Activated CD4-positive, CD25-positive, alpha-beta regulatory T cell treated with anti-CD3 and anti-CD28 coated beads, Interleukin-2, amount 50 U/mL, for 72 hours (primary cell): Measurements from ENCODE around the gene MRLN.
"Not testable (repeated sequence)": the region's sequence is repeated elsewhere in the genome, so short reads cannot be mapped to it uniquely, and the experiment has no call there.

Experiments used
- DNase-seq: peaks from one replicate; pipeline ENCODE4 v3.0.0; 2021

The MRLN gene

DNA sequence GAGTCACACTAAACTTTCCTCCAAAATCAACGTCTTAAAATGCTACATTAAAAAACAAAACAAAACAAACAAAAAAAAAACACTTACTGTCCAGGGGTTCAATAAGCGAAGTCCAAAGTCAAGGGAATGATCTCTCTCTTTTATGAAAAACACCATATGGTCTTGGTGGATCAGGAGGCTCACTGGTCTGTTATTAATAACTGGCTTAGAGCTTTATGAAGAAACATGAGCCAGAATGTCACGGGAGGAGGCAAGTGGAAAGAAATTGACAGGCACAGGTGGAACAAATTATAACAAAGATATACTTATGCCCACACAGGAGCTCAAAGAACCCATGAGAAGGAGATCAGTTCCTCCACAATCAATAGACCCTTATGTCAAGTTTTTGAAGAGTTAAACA lies at the start of gene MRLN:
MRLN (minus strand) TSS at position 189 of the 400 bp plus-strand sequence.
- DNase-seq, result no peak

DNA sequence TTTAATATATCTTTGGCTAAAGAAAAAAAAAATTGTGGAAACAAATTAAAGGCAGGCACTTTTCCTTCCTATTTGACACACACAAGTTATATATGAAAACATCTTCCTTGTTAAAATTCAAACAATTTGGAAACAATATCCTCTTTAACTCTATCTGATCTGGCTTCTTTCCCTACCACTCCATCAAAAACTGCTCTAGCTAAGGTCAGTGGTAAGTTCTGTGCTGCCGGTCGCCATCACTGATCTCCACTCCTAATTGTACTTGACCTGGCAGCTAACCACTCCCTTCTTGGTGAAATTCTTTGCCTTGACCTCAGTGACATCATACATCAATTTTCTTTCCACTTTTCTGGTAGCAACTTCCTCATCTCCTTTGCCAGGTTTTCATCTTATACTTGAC lies 47.9 kb upstream of the MRLN start:
- DNase-seq, result no peak

DNA sequence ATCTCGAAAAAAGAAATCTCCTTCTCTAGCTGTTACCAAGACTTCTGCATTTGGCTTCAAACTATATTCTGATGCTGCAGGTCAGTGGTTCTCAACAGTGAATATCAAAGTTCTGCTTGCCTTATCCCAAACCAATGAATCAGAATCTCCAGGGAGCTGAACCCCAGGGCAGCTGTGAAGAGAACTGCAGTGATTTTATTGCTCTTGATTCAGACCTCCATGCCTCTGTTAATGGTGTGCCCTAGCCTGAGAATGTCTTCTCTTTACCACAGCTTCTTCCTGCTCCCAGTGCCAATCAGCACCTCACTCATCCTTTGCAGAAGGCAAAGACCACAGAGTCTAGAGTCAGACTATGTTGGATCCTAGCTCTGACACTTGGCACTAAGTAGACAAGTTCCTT lies 46.2 kb upstream of the MRLN start:
- DNase-seq, result no peak

- DNase-seq, result no peak
Measured at GRCh38 chr10:59793919-59794318, 40.7 kb upstream of the MRLN start.

GRCh38 chr10:59792812-59793211 lies 39.6 kb upstream of the MRLN start:
- no peak for DNase-seq

DNA sequence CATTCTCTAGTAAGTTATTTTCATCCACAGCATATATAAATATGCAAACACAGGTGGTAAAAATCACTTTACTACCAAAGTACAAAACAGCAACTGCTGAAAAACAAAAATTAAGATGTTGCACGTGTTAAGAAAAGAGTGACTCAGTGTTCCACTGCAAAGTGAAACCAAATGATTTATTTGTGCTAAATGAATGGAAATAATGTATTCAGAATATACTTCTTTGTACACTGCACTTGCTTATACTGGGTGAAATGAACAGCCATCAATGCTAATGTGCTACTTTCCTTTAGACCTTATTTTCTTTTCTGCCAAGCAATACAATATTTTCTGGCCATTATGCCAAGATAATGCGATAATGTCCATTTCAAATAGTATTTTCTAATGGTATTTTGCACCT lies 38.3 kb upstream of the MRLN start:
- DNase-seq, result no peak

GRCh38 chr10:59790080-59790479 lies 36.8 kb upstream of the MRLN start:
- DNase-seq, result not testable (repeated sequence)

DNA sequence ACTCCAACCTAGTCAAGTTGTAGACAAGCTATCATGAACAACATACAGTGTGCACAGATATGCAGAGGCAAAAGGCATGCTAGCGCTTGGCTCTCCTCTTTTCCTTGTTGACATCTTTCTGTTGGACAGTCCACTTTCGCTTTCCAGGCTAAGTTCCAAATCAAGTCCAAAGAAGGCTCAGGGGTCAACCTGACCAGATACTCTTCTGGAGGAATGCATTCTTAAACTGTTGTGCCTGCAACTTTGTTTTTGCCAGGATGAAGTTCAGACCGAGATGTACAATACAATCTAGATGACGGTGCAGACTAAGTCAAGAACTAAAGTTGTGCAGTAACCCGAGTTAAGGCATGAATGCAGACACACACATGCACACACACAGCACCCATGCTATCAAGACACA lies 35.7 kb upstream of the MRLN start:
- not testable (repeated sequence) for DNase-seq

DNA sequence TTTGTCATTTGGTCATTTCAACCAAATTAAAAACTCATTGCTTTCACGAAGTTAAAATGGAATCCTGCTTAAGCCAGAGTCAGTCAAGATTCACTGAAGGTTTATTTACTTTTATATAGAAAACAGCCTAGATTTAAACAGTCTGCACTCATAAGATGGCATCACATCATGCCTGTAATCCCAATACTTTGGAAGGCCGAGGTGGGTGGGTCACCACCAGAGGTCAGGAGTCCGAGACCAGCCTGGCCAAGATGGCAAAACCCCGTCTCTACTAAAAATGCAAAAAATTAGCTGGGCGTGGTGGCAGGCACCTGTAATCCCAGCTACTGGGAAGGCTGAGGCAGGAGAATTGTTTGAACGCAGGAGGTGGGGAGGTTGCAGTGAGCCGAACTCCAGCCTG lies 33.8 kb upstream of the MRLN start:
- not testable (repeated sequence) for DNase-seq

- not testable (repeated sequence) for DNase-seq
Measured at GRCh38 chr10:59785476-59785875, 32.2 kb upstream of the MRLN start.

GRCh38 chr10:59781511-59781910 lies 28.3 kb upstream of the MRLN start:
- no peak for DNase-seq

- no peak for DNase-seq
Measured at GRCh38 chr10:59779756-59780533, 26.7 kb upstream of the MRLN start.

DNA sequence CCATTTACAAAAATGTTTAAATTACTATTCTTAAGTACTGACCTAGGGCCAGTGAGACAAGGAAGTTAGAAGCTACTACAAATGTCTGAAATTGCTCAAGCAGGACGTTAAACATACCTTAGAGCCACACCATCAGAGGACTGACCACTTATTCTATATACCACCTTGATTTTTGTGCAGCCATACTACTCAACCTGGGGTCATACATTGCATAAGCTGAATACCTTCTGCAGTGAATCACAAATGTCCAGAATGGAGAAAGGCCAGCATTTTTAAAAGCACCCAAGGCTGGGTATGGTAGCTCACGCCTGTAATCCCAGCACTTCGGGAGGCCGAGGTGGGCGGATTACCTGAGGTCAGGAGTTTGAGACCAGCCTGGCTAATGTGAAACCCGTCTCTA lies 21.2 kb upstream of the MRLN start:
- no peak for DNase-seq

DNA sequence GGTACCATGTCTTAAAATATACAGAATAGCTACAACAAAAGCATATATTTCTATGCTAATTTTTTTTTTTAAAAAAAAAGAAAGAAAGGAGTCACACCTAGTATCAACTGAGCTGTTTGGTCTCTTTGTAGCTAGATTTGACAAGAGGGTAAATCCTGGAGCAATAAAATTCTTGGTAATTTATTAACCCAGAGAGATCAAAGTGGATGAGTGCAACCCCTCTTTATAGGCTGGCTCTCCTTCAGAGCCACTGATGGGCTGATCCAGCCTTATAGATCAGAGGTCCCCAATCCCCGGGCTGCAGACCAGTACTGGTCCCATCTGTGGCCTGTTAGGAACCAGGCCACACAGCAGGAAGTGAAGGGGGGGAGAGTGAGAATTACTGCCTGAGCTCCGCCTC lies 19.8 kb upstream of the MRLN start:
- no peak for DNase-seq

DNA sequence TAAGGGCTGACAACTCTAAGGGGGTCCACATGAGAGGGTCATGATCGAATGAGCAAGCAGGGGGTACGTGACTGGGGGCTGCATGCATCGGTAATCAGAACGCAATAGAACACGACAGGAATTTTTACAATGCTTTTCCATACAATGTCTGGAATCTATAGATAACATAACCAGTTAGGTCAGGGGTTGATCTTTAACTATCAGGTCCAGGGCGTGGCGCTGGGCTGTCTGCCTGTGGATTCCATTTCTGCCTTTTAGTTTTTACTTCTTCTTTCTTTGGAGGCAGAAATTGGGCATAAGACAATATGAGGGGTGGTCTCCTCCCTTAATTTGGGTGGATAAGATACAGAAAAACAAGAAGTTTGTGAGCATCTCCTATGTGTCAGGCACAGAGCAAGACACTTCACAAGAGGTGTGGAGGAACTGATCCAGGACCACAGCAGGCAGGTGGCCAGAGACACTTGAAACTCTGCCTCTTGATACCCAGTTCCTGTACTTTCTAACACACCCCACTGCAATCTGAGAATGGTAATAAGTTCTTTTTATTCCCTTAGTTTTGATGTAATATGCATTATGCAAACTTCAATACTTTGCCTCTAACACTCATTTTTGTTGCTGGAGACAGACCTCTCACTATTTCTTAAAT lies 18.0 kb upstream of the MRLN start:
- no peak for DNase-seq

DNA sequence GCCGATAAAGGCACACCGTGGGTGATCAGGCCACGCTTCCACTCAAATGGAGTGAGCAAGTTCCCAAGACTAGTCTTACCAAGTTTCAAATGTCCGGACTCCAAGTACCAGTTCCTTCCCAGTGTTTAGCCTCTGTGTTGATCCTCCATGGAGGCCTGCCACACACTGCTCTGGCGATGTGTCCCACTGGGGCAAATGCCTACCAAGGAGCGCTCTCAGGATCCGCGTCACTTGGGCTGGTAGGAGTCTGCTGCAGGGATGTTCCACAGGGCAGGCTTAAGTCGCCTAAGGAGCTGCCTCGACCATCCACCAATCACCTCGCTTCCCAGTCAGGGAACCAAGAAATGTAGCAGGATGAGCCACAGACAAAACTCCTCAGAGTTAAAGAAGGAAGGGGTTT lies 17.4 kb upstream of the MRLN start:
- no peak for DNase-seq

- no peak for DNase-seq
Measured at GRCh38 chr10:59762505-59762904, 9.2 kb upstream of the MRLN start.

DNA sequence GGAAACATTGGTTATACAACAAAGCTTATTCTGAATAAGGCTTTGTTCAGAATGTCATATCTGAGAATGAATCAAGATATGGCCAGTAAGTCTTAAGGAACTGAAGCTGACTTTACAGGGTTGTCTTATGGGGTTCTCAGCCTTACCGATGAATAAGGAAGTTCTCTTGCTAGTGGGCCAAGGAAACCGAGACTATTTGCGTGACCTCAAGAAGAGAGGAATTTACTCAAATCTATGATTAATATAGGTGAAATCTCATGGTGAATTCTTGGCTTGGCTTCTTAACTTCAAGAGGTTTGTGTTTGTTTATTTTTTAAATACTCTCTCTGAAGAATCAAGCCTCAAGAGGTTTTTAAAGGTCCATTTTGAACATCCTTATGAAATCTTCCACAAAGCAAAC lies 4.7 kb upstream of the MRLN start:
- no peak for DNase-seq

DNA sequence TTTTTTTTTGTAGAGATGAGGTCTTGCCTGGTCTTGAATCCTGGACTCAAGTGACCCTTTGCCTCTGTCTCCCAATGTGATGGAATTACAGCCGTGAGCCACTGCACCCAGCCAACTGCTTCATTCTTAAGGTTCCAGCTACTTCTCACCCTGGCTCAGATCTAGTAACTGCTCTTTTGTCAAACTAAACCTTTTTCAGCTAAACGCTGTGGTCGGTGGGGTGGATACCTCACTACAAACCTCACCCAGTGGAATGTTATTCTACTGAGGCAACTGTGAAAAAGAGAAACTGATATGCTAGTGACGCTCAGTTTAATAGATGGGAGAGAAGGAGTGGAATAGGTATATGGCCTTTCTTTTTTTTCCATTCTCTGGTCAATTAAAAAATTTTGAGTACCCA lies 1.7 kb upstream of the MRLN start:
- no peak for DNase-seq

DNA sequence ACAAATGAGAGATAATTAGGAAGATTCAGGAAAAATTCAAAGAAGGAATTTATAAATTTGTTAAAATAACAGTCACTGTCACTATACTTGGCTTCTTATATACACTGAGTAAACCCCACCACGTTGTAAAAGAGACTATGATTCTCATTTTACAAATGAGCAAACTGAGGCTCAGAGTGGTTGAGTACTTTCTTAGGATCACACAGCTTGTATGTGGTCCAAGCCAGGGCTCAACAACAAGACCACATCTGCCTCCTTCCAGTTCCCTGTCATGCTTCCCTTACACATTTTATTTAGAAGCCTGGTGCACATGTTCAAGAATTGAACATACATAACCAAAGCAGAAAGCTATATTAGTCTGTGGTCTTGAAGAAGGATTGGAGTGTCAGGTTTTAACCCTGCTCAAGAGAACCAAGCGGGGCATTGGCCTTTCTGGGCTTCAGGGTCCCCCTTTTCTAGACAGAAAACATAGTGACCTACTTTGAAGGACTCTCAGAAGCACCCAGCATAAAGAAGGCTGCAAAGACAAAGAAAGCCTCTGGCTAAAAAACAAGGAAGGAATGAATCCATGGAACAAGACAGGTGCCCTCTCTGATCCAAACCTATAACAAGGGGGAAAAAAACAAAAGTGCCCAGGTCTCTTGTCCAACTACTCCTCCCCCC lies 846 bp downstream of the MRLN start:
- no peak for DNase-seq

DNA sequence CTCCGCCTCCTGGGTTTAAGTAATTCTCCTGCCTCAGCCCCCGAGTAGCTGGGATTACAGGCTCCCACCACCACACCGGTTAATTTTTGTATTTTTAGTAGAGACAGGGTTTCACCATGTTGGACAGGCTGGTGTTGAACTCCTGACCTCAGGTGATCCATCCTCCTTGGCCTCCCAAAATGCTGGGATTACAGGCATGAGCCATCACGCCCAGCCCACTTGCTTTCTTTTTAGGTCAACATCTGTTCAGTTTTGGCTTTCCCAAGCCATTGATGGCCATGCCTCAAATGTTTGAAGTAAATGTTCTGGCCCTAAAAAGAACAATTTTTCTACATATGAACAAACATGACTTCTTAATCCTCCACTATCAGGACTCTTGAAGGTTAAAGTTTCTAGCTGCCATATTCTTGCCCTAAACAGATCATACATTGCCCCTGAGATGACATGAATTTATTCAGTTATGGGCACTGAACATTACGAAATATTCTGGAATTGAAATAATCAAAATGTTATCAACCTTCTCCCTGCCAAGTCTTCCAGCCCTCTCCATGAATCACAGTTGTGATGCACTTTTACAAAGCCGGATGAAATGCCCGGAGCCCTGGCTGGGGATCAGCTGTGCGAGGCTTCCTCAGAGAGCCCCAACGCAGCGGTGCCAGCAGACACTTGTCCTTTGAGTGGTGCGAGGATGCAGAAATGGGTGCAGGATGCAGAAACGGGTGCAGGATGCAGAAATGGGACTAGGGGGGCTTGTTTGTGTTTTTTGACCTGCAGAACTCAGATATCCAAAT lies 2.9 kb downstream of the MRLN start:
- no peak for DNase-seq

DNA sequence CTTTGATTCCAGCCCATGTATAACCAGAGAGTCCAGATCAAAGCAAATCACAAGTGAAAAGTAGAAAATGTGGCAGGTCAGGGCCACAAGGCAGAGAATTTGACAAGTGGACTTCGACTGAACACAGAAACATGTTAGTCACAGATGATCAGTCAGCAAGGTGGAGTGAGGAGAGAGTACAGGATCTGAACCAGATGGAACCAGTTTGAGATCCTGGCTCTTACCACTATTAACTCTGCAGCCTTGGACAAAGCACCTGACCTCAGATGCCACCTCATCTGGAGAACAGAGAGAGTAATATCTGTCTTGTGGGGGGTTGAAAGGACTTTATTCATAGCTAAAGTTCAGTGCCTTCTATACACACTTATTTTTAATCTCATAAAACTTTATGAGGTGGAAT lies 4.4 kb downstream of the MRLN start:
- DNase-seq, result no peak

- no peak for DNase-seq
Measured at GRCh38 chr10:59745163-59745650, 8.0 kb downstream of the MRLN start.
